ENCODE measurements around the gene KYAT1.

The KYAT1 gene

GRCh38 chr9:128870128-128870940 is 11.4 kb downstream of the KYAT1 start:
- no peak for TF ChIP-seq CTCF (IDR thresholded peaks at IDR 0.05)

- peak; percentile 95 for TF ChIP-seq CTCF (IDR thresholded peaks at IDR 0.05)
Observed at GRCh38 chr9:128863647-128864046, 18.1 kb downstream of the KYAT1 start.

DNA sequence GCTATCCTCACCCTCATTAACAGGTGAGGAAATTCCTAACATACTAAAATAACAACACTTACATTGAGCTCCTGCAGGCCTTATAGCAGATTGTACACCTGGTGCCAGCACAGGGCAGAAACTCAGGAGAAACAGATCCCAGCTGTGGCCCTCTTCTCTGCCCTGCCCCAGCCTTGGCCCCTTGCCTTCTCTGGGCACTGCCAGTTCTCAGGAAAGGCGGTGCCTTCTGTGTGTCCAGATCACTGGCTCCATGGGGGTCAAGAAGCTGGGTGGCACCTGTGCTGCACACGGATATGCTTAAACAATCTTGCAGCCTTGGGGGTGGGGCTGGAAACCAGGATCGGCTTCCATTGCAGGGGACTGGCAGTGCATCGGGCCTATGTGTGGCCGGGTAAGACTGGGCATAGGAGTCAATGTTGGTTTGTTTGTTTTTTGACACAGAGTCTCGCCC is 19.3 kb downstream of the KYAT1 start:
- TF ChIP-seq CTCF (IDR thresholded peaks at IDR 0.05) = no peak

GRCh38 chr9:128861501-128861900 is 20.2 kb downstream of the KYAT1 start:
- no peak for TF ChIP-seq CTCF (IDR thresholded peaks at IDR 0.05)

GRCh38 chr9:128860937-128861336 is 20.8 kb downstream of the KYAT1 start:
- no peak for TF ChIP-seq CTCF (IDR thresholded peaks at IDR 0.05)

DNA sequence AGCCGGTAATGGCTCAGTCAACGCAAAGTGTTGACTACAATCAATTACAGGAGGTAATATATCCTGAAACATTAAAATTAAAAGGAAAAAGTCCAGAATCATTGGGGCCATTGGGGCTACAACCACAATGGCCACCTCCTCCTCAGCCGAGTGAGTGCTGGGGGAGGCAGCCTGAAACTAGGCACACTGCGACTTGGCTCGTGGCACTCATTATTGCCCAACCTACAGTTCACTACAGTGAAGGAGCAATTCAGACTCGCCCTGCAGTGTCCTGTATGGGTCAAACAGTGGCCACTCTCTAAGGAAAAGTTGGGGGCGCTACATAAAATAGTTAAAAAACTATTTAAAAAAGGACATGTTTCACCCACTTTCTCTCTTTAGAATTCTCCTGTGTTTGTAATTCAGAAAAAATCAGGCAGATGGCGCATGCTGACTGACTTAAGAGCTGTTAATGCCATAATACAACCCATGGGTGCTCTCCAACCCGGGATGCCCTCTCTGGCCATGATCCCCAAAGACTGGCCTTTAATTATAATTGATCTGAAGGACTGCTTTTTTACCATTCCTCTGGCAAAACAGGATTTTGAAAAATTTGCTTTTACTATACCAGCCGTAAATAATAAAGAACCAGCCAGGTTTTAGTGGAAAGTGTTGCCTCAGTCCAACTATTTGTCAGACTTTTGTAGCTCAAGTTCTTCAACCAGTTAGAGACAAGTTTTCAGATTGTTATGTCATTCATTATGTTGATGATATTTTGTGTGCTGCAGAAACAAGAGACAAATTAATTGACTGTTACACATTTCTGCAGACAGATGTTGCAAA is 29.8 kb downstream of the KYAT1 start:
- TF ChIP-seq CTCF (IDR thresholded peaks at IDR 0.05) = peak; percentile 64

DNA sequence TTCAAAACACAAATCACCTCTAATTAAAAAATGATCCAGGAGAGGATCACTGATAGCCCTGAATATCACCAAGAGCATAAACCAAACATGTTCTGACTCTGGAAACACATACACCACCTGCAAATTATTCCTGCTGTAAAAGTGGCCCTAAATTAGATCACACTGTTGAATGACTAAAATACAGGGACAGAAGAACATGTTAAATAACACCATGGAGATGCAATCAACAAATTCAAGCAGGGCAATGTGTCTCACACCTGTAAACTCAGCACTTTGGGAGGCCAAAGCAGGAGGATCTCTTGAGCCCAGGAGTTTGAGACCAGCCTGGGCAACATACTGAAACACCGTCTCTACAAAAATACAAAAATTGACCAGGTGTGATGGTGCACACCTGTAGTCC is 33.9 kb downstream of the KYAT1 start:
- TF ChIP-seq CTCF (IDR thresholded peaks at IDR 0.05) = no peak

Data from LNCAP (cell line).